GM18907 (cell line): ENCODE results near the gene RRAS.

Experiments used
- ATAC-seq: cut with Tn5 transposase; IDR thresholded peaks from one replicate; pipeline ENCODE4 v1.9.1; 2021; ENCODE audit warnings: mild to moderate bottlenecking, moderate library complexity; ENCODE audit not compliant: unreplicated experiment

Gene RRAS

DNA sequence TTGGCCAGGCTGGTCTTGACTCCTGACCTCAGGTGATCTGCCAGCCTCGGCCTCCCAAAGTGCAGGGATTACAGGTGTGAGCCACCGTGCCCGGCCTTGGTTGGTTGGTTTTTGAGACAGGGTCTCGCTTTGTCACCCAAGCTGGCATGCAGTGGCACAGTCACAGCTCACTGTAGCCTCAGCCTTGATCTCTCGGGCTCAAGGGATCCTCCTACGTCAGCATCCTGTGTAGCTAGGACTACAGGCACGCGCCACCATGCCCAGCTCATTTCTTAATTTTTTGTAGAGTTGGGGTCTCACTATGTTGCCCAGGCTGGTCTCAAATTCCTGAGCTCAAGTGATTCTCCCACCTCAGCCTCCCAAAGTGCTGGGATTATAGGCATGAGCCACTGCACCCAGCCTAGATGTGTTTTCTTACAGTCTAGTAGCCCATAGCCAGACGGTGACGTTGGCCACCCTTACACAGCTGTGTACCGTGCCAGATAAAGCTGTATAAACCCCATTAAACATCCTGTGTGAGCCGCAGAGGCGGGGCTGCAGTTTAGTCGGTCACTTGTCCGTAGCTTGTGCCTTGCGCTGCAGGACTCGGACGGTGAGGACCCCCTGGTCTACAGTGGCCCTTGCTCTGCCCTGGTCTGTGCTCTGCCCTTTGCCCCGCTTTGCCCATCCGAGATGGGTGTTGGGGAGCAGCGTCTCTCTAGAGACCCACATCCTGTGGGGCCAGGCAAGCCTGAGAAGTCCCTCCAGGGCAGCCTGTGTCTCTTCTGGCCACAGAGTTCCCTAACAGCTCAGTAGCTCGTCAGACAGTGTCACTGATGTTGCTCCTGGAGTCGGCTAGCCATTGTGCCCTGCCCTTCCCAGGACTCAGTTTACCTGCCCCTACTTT is 15.9 kb upstream of the RRAS start:
- no peak for ATAC-seq

DNA sequence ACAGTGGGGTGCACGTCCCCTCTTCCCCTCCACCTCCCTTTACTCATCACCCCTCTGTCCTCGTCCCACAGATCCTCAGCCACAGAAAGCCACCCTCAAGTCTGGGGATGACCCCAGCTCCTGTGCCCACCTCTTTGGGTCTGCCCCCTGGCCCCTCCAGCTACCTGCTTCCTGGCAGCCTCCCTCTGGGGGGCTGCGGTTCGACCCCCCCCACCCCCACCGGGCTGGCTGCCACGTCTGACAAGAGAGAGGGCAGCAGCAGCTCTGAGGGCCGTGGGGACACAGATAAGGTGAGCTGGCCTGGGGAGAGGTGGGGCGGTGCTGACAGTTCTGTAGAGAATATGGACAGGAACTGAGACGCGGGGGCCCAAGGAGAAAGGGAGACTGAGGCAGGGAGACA is 14.6 kb upstream of the RRAS start:
- ATAC-seq: no peak

DNA sequence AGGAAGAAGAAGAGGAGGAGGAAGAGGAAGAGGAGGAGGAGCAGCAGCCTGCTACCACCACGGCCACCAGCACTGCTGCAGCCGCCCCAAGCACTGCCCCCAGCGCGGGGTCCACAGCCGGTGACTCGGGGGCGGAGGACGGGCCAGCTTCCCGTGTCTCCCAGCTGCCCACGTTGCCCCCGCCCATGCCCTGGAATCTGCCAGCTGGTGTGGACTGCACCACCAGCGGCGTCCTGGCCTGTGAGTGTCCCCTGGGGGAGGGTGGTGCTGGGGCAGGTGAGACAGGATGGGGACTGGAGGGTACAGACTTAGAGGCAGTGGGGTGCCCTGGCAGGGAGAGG is 13.5 kb upstream of the RRAS start:
- no peak for ATAC-seq

DNA sequence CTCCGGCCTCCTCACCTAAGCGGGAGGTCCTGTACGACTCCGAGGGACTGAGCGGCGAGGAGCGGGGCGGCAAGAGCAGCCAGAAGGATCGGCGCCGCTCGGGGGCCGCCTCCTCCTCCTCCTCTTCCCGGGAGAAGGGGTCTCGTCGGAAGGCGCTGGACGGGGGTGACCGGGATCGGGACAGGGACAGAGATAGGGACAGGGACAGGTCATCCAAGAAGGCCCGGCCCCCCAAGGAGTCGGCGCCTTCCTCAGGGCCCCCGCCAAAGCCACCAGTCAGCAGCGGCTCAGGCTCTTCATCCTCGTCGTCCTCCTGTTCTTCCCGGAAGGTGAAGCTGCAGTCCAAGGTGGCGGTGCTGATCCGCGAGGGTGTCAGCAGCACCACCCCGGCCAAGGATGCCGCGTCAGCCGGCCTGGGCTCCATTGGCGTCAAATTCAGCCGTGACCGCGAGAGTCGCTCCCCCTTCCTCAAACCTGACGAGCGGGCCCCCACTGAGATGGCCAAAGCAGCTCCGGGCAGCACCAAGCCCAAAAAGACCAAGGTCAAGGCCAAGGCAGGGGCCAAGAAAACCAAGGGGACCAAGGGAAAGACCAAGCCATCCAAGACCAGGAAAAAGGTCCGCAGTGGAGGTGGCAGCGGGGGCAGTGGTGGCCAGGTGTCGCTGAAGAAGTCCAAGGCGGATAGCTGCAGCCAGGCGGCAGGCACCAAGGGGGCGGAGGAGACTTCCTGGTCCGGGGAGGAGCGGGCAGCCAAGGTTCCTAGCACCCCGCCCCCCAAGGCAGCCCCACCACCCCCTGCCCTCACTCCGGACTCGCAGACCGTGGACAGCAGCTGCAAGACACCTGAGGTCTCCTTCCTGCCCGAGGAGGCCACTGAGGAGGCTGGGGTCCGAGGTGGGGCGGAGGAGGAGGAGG is 12.9 kb upstream of the RRAS start:
- no peak for ATAC-seq

DNA sequence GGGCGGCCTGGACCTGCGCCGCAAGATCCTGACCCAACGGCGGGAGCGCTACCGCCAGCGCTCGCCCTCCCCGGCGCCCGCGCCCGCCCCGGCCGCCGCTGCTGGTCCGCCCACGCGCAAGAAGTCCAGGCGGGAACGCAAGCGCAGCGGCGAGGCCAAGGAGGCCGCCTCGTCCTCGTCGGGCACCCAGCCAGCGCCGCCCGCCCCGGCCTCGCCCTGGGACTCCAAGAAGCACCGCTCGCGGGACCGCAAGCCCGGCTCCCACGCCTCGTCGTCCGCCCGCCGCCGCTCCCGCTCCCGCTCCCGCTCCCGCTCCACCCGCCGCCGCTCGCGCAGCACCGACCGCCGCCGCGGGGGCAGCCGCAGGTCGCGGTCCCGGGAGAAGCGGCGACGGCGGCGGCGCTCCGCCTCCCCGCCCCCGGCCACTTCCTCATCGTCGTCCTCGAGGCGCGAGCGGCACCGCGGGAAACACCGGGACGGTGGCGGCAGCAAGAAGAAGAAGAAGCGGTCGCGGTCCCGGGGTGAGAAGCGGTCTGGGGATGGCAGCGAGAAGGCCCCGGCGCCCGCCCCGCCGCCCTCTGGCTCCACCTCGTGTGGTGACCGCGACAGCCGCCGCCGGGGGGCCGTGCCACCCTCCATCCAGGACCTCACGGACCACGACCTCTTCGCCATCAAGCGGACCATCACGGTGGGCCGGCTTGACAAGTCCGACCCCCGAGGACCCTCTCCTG is 12.0 kb upstream of the RRAS start:
- ATAC-seq: no peak

DNA sequence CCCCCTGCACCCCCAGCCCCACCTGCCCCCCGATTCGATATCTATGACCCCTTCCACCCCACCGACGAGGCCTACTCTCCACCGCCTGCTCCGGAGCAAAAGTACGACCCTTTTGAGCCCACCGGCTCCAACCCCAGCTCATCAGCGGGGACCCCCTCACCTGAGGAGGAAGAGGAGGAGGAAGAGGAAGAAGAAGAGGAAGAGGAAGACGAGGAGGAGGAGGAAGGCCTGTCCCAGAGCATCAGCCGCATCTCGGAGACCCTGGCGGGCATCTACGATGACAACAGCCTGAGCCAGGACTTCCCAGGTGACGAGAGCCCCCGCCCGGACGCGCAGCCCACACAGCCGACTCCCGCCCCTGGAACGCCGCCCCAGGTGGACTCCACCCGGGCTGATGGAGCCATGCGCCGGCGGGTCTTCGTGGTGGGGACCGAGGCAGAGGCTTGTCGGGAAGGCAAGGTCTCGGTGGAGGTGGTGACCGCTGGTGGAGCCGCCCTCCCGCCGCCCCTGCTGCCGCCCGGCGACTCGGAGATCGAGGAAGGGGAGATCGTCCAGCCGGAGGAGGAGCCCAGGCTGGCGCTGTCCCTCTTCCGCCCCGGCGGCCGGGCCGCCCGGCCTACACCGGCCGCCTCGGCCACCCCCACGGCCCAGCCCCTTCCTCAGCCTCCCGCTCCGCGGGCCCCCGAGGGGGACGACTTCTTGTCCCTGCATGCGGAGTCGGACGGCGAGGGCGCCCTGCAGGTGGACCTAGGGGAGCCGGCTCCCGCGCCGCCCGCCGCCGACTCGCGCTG is 11.3 kb upstream of the RRAS start:
- ATAC-seq: no peak

DNA sequence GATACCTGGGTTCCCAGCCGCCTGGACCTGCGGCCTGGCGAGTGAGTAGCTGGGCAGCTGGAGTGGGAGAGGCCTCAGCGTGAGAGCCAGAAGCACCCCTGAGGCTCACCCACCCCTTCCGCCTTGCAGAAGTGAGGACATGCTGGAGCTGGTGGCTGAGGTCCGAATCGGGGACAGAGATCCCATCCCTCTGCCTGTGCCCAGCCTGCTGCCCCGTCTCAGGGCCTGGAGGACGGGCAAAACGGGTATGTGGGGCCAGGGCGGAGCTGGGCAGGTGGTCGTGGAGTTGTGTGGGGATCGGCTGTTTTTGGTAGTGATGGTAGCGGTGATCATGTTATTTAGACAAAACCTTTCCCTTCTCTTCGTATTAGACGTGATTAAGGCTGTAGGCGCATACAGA is 6.6 kb upstream of the RRAS start:
- ATAC-seq: no peak

DNA sequence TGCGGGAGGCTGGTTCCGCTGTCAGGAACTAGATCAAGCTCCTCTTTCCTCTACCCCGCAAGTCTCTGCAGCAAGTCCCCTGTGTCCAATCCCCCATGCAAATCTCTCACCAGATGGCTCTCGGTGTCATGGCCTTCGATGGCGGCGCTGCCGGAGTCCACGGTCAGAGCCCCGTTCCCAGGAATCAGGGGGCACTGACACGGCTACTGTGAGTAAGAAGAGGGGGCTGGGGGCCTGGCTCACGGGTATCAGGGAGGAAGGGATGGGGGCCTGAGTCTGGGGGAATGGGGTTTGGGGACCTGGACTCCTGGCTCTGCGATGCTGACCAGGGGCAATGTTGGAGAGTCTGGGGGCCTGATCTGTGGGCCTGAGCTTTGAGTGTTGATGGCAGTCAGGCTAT is 6.1 kb upstream of the RRAS start:
- ATAC-seq: no peak

DNA sequence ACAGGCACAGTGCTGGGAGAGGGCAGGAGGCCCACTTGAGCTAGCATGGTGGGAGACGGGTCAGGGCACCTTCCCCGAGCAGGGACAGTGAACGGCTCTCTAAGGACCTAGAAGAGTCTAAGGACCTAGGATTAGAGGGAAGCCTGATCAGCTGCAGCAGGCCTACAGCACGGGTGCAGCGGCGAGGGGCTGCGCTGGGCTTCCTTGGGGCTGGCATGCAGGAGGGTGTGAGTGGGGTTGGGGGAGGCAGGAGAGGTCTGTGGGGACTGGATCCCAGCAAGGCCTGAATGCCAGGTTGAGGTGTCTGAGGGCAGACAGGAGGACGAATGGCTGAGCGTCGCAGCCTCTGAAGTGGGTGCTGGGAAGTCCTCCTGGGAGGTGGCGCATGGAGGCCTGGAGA is 5.6 kb upstream of the RRAS start:
- ATAC-seq: no peak

DNA sequence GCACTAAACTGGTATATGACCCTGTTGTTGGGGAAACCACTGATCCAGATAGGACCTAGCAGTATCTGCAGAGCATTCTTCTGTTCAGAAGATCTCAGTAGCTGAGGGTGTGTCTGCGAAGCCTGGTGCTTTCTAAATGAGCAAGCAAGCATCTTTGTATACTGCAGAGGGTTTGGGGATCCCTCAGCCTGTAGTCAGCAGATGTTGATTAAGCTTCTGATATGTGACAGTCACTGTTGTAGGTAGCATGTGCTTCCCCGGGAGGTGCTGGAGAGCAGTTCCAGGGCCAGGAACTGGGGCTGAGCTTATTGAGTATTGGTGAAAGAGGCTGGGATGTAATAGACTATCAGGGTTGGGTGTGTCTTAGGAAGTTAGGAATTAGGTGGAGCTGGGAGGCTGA is 3.5 kb upstream of the RRAS start:
- no peak for ATAC-seq

DNA sequence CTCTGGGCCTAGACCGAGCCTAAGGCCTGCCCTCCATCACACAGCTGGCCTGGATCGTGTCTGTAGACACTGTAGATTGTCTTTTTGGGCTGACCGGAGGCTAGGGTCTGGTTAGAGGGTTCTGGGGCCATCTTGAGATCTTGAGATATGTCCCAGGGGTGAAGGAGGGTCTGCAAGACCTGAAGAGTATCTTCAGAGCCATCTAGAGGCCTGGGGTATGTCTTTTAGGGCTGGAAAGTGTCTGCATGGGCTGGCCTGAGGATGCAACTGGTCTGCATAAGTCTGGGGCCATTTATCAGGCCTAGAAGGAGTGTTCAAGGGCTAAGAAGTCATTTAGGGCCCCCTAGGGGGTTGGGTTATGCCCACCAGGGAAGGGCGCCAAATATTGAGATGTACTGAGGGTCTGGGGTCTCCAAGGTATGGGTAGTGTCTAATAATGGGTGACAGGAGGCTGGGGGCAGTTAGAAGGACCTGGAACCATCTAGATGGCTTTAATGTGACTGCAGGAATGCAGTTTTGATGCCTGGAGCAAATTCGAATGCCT is 2.6 kb upstream of the RRAS start:
- ATAC-seq: no peak

DNA sequence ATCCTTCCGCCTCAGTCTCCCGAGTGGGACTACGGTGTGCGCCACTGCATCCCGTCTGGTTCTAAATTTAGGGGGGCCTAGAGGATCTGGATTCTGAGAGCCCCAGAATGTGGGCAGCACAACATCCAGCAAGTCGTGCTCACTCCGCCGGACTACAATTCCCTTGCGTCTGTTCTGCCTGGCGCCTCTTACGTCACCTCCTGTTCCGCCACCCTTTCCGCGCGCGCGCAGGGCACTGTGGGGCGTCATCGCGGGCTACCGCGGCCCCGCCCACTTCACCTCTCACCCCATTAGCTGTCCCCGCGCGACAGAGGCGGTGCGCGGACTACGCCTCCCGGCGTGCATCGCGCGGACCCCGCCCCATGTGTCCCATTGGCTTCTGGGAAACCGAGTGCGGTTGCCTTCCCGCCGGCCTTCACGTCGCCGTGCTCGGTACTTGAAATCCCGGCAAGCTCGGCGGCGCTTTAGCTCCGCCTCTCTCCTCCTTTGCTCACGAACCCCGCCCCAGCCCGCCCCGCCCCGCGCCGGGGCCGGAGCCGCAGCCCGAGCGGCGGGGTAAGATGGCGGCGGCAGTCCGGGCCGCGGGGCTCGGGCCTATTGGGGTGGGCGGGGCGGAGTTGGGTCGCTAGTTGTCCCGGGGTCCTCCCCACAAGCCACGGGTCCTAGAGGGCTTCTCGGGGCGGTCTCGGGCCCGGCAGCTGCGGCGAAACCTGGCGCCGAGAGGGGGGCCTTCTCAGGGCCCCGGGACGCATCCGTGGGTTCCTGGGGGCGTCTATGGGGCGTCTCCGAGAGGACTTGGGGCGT is 1.9 kb upstream of the RRAS start, which contains the start of gene SCAF1:
Gene SCAF1 (plus strand): TSS at position 522 of the 804 bp plus-strand sequence. CDS start 2,818 bp downstream, outside the sequence.
- peak; percentile 67 for ATAC-seq

DNA sequence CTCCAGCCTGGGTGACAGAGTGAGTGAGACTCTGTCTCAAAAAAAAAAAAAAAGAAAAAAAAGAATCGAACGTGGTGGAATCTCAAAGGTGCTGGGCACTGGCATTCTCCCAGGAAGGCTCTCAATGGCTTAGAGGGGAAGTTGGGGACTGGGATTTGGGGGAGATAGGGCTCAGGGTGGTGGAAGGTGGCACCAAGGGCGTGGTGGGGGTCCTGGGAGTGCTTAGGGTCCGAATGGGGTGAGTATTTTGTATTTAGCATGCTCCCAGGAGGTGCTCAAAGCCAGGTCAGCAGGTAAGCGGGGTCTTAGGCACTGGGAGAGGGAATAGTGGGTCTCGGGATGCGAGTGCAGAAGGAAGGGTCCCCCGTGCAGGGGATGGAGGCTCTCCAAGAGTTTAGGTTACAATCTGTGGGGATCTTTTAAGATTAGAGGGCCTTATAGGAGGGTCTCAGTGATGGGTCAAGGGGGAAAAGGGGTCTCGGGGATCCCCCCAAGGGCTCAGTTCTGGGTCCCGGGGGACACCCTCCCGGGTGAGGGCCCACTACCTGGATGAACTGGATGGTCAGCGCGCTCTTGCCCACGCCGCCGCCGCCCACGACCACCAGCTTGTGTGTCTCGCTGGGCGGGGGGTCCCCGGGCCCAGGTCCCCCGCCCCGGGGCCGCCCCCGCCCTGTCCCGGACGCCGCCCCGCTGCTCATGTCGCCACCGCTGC is 386 bp downstream of the RRAS start:
- no peak for ATAC-seq

DNA sequence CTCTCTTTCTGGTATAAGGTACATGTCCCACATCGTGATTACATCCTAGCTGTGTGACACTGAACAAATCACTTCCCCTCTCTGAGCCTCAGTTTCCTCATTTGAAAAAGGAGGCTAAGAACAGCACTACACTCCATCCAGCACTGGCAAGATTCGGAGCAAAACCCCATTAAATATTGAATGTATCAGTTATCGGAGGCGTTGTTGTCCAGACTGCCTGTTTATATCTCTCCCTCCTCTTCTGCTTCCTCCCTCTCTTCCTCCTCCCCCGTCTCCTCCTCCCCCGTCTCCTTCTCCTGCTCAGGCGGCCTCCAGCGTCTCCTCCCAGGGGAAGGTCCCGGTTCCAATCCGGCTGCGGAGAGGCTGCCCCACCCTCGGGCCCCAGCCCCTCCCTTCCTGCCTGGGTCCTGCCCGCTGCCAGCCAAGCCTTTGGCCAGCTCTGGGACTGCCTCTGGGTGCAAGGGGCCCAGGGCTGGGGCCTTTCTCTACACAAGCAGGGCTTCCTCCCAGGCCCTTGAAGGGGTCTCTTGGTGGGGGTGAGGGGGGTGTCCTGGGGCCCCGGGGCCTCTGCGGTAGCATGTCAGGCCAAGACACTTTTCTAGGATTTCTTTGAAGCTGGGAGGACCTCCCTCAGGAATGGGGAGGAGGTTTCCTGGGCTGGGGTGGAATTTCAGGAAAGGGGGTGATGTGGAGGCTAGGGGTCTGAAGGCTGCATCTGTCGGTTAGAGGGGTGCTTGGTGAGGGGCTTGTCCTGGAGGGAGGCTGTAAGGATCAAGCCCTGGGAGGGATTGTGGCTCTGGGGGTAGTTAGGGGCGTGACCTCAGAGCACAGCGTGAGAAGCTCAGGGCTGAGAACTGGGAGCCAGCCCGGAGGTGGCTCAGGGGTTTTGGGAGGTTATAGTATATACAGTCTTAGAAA is 1.9 kb downstream of the RRAS start:
- no peak for ATAC-seq

DNA sequence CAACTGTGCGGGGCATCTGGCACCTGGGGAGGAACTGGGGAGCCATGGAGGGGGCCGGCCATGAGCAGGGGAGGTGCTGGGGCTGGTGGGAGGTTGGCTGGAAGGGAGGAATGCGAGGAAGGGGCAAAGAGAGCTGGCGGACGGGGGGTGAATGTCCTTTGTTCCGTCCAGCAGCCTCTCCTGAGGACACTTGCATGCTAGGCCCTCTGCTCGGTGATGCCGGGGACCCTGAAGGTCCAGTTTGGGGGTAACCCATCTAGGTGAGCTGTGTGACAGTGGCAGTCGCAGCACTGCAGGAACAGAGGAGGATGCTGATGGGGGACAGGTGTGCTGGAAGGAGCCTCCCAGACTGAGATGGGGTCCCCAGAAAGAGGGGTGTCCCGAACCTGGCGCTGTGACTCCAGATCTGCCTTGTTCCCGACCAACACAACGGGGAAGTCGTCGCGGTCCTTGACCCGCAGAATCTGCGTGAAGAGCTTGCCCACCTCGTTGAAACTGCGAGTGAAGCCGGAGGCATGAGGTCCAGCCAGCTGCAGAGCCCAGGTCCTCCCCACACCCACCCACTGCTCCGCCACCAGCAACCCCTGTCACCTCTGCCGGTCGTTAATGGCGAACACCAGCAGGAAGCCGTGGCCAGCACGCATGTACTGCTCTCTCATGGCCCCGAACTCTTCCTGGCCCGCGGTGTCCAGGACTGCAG is 3.6 kb downstream of the RRAS start:
- no peak for ATAC-seq

DNA sequence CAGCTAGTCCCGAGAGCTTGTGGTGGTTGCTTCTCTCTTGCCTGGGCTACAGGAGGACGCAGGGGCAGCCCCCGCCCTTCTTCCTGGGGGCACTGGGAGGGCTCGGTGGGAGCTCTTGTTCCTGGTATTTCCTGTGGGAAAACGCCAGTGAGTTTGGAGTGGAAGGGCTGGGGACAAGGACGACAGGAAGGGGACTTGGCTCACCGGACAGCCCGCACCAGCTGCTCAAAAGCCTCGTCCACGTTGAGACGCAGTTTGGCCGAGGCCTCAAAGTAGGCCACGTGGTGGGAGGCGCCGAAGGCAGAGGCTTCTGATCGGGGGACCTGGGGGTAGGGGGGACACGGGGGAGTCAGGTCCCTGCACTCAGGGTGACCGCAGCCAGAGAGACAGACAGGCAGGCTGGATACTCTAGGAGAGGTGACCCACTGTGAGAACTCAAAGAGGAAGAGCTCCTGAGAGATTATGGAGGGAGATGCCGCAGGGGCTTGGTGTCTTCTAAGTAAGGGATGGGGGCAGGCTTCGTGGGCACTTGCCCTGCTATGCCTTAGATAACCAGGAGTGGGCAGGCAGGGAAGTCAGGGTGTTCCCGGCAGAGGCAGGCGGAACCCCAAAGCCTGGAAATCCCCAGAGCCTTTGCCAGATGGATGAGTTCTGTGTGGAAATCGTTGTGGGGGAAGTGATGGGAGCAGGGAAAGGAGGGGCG is 4.3 kb downstream of the RRAS start:
- ATAC-seq: no peak
